H9 (cell line): Measurements from ENCODE around the gene PM20D1. TPM values are rescaled to one million over a fixed set of nuclear protein-coding genes. Genes with fewer than 3 reads are reported as not detected.
A peak's percentile ranks its signal among the peaks of the same experiment; 100 is the strongest.

ENCODE experiments used
- DNase-seq: peaks from one replicate; pipeline ENCODE4 v3.0.0-alpha.2; 2017
- H2AFZ ChIP-seq: one replicate; pipeline ENCODE4 v1.6.1; 2013; ENCODE audit warnings: mild to moderate bottlenecking, low read length, control low read depth, moderate library complexity
- H2AK5ac ChIP-seq: 2 replicates; pipeline ENCODE4 v1.6.1; 2013; ENCODE audit warnings: low read length, control low read depth, mixed read lengths; ENCODE audit not compliant: insufficient read length
- H2BK120ac ChIP-seq: one replicate; pipeline ENCODE4 v1.6.1; 2013; ENCODE audit warnings: low read depth, mild to moderate bottlenecking, low read length, control low read depth, inconsistent platforms; ENCODE audit not compliant: poor library complexity, severe bottlenecking
- H2BK12ac ChIP-seq: 2 replicates; pipeline ENCODE4 v1.6.1; 2013; ENCODE audit warnings: low read length, control low read depth, mixed read lengths, low read depth; ENCODE audit not compliant: insufficient read length
- H2BK15ac ChIP-seq: 2 replicates; pipeline ENCODE4 v1.6.1; 2013; ENCODE audit warnings: low read depth, low read length, control low read depth
- H2BK20ac ChIP-seq: one replicate; pipeline ENCODE4 v1.6.1; 2013; ENCODE audit warnings: low read depth, mild to moderate bottlenecking, low read length, control low read depth, inconsistent platforms; ENCODE audit not compliant: poor library complexity, severe bottlenecking
- H2BK5ac ChIP-seq: 2 replicates; pipeline ENCODE4 v1.6.1; 2013; ENCODE audit warnings: low read length, control low read depth, mixed read lengths; ENCODE audit not compliant: insufficient read length
- H3K14ac ChIP-seq: 2 replicates; pipeline ENCODE4 v1.6.1; 2013; ENCODE audit warnings: low read length, control low read depth; ENCODE audit not compliant: insufficient read depth
- H3K18ac ChIP-seq: 2 replicates; pipeline ENCODE4 v1.6.1; 2013; ENCODE audit warnings: low read depth, mild to moderate bottlenecking, mixed read lengths, low read length, control low read depth; ENCODE audit not compliant: insufficient read length
- H3K23ac ChIP-seq: 2 replicates; pipeline ENCODE4 v1.6.1; 2013; ENCODE audit warnings: low read length, control low read depth, mixed read lengths, low read depth; ENCODE audit not compliant: insufficient read length
- H3K23me2 ChIP-seq: 2 replicates; pipeline ENCODE4 v1.6.1; 2013; ENCODE audit warnings: low read depth, mild to moderate bottlenecking, mixed read lengths, low read length, control low read depth; ENCODE audit not compliant: insufficient read length, poor library complexity, severe bottlenecking
- H3K27ac ChIP-seq: 2 replicates; pipeline ENCODE4 v1.5.1; 2013; ENCODE audit warnings: low read length, control low read depth, mixed read lengths, low read depth; ENCODE audit not compliant: insufficient read length
- H3K27me3 ChIP-seq: 2 replicates; pipeline ENCODE4 v1.6.1; 2013; ENCODE audit warnings: low read length, control low read depth, inconsistent platforms; ENCODE audit not compliant: insufficient read depth
- H3K4ac ChIP-seq: 2 replicates; pipeline ENCODE4 v1.6.1; 2013; ENCODE audit warnings: low read depth, mild to moderate bottlenecking, control low read depth, inconsistent platforms, low read length, moderate library complexity
- H3K4me1 ChIP-seq: 2 replicates; pipeline ENCODE4 v1.6.1; 2013; ENCODE audit warnings: low read length, control low read depth, inconsistent platforms; ENCODE audit not compliant: insufficient read depth
- H3K4me2 ChIP-seq: 2 replicates; pipeline ENCODE4 v1.6.1; 2013; ENCODE audit warnings: low read length, control low read depth, mixed read lengths; ENCODE audit not compliant: insufficient read length, insufficient read depth
- H3K56ac ChIP-seq: 2 replicates; pipeline ENCODE4 v1.6.1; 2013; ENCODE audit warnings: low read depth, mild to moderate bottlenecking, mixed read lengths, low read length, control low read depth; ENCODE audit not compliant: insufficient read length
- H3K79me1 ChIP-seq: 2 replicates; pipeline ENCODE4 v1.6.1; 2013; ENCODE audit warnings: low read depth, mild to moderate bottlenecking, moderate library complexity, low read length, control low read depth, inconsistent platforms; ENCODE audit not compliant: insufficient read depth, poor library complexity, severe bottlenecking
- H3K79me2 ChIP-seq: 2 replicates; pipeline ENCODE4 v1.6.1; 2013; ENCODE audit warnings: low read length, control low read depth, inconsistent platforms; ENCODE audit not compliant: insufficient read depth
- H3K9ac ChIP-seq: 2 replicates; pipeline ENCODE4 v1.6.1; 2013; ENCODE audit warnings: low read length, control low read depth, mixed read lengths; ENCODE audit not compliant: insufficient read length; ENCODE audit errors: extremely low read depth
- H3K9me3 ChIP-seq: one replicate; pipeline ENCODE4 v1.6.1; 2013; ENCODE audit warnings: low read depth, low read length, inconsistent platforms; ENCODE audit not compliant: control insufficient read depth
- H3T11ph ChIP-seq: one replicate; pipeline ENCODE4 v1.6.1; 2013; ENCODE audit warnings: mild to moderate bottlenecking, low read length, control low read depth, inconsistent platforms
- H4K20me1 ChIP-seq: one replicate; pipeline ENCODE4 v1.6.1; 2013; ENCODE audit not compliant: control insufficient read depth, insufficient read length, insufficient read depth
- H4K5ac ChIP-seq: 2 replicates; pipeline ENCODE4 v1.6.1; 2013; ENCODE audit warnings: low read depth, mild to moderate bottlenecking, mixed read lengths, low read length, control low read depth; ENCODE audit not compliant: insufficient read length
- H4K8ac ChIP-seq: replicated peaks from 2 replicates; pipeline ENCODE4 v1.6.1; 2013; ENCODE audit warnings: low read length, control low read depth, mixed read lengths, low read depth; ENCODE audit not compliant: insufficient read length
- H4K91ac ChIP-seq: 2 replicates; pipeline ENCODE4 v1.6.1; 2013; ENCODE audit warnings: low read depth, mild to moderate bottlenecking, moderate library complexity, mixed read lengths, low read length, control low read depth; ENCODE audit not compliant: insufficient read length
- H3K27ac Mint-ChIP-seq, 3 experiments: 2 replicates in 2 of 3; 3 replicates in 1 of 3; pipeline ENCODE4 v1.8.0; 2020 to 2021; ENCODE audit warnings: mixed read lengths in 3 of 3, mild to moderate bottlenecking in 1 of 3, moderate library complexity in 1 of 3
- H3K27me3 Mint-ChIP-seq: 2 replicates; pipeline ENCODE4 v1.8.0; 2021; ENCODE audit warnings: low read depth, mild to moderate bottlenecking, moderate library complexity, mixed read lengths
- H3K36me3 Mint-ChIP-seq, 3 experiments: 2 replicates in 2 of 3; 3 replicates in 1 of 3; pipeline ENCODE4 v1.8.0; 2020 to 2021; ENCODE audit warnings: low read depth in 3 of 3, mixed read lengths in 3 of 3; ENCODE audit not compliant: insufficient read depth in 1 of 3
- H3K4me1 Mint-ChIP-seq, 2 experiments: 2 replicates each; pipeline ENCODE4 v1.8.0; 2020; ENCODE audit warnings: mixed read lengths in 2 of 2
- H3K4me3 Mint-ChIP-seq, 2 experiments: 2 replicates in 1 of 2; 3 replicates in 1 of 2; pipeline ENCODE4 v1.8.0; 2020 to 2021; ENCODE audit warnings: mild to moderate bottlenecking in 2 of 2, mixed read lengths in 2 of 2, moderate library complexity in 1 of 2
- H3K9me3 Mint-ChIP-seq, 2 experiments: 2 replicates in 1 of 2; 3 replicates in 1 of 2; pipeline ENCODE4 v1.8.0; 2020; ENCODE audit warnings: mild to moderate bottlenecking in 2 of 2, mixed read lengths in 2 of 2, moderate library complexity in 1 of 2
- WGBS: extraction: QIAGEN DNeasy Blood & Tissue Kit; methylation state at CpG from one replicate; pipeline ENCODE4 v1.1.7; 2013; ENCODE audit warnings: missing lambda C conversion rate, low lambda C conversion rate, mixed read lengths; ENCODE audit not compliant: insufficient read length; ENCODE audit errors: extremely low coverage; 5-methylcytosine and 5-hydroxymethylcytosine counted together
- total RNA-seq: library from RNA; stranded (reverse); gene quantifications from 2 replicates; pipeline ENCODE4 v1.2.1, GENCODE V29; 2021
- TF ChIP-seq, protein P1 (sequence below): fragments of 200-600 bp; sonication (generic); conservative IDR thresholded peaks from 3 replicates; pipeline ENCODE4 v1.8.0; 2021; ENCODE audit warnings: antibody characterized with exemption, mild to moderate bottlenecking

The PM20D1 gene
- total RNA-seq, 1 experiment from 2014 or later: not detected

DNA sequence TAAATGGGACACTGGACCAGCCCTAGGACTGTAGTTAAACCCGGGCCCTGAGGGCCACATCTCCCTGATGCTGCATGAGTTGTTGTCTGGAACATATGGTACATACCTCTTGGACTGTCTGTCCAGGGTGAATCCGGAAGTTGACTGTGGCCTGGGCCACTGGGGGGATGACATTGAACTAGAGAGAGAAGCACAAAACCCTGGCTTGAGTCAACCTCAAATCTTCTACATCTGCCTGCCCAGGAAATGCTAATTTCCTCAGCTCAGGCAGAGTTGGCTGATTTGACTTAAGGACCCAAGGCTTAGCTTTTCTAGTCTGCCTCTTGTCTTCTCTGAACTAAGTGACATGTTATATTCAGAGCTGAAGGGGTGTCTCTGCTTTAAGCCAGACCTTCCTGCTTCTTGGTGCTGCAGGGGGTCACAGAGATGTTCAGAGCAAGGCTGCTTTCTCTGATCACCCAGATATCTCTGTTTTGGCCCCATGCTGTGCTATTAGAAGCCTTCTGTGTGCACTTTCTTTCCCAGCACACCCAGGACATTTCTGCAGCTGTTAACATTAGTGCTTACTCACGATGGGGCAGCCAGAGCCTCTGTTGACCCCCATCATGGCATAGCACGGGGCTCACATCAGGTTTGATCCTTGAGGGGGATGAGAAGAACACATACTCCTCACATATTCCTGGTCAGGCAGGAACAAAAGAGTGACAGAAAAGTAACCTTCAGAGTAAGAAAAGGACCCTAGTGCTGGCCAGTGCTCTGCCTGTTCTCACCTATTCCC is 9.6 kb downstream of the PM20D1 start:
- Histone ChIP-seq H3K23me2 (no peaks in the 10 kb centered on the region), H3K79me2 (no peaks in the 10 kb centered on the region), H2BK20ac (no peak overlapping the region), H2AK5ac (no peak overlapping the region), H4K91ac (no peak overlapping the region), H3K56ac (no peak overlapping the region), H3K27ac (no peak overlapping the region), H2BK15ac (no peak overlapping the region), H3K9me3 (no peaks in the 10 kb centered on the region), H3K18ac (no peak overlapping the region), H3K4me2 (no peak overlapping the region), H4K5ac (no peak overlapping the region), H2BK120ac (no peak overlapping the region), H3K4me1 (no peaks in the 10 kb centered on the region; the same call in 1 of the 2 replicates), H3K79me1 (no peaks in the 10 kb centered on the region), H2BK12ac (no peak overlapping the region), H3K4ac (no peak overlapping the region), H4K8ac (no peak overlapping the region), H2AFZ (no peak overlapping the region), H3K23ac (no peak overlapping the region), H3K9ac (no peak overlapping the region), H2BK5ac (no peak overlapping the region), H3K27me3 (no peaks in the 10 kb centered on the region), H3K14ac (no peak overlapping the region), H3T11ph (no peak overlapping the region), H4K20me1 (no peaks in the 10 kb centered on the region)
- H3K27ac Mint-ChIP-seq: peak overlapping the region in 2 of 3 experiments; percentile 26 to 38; a peak in 1 of 7 replicates
- no peaks in the 10 kb centered on the region for H3K9me3 Mint-ChIP-seq
- WGBS: no CpG with 5 or more reads among the region's 4 CpGs
- no peak for DNase-seq
- TF ChIP-seq, protein P1, sequence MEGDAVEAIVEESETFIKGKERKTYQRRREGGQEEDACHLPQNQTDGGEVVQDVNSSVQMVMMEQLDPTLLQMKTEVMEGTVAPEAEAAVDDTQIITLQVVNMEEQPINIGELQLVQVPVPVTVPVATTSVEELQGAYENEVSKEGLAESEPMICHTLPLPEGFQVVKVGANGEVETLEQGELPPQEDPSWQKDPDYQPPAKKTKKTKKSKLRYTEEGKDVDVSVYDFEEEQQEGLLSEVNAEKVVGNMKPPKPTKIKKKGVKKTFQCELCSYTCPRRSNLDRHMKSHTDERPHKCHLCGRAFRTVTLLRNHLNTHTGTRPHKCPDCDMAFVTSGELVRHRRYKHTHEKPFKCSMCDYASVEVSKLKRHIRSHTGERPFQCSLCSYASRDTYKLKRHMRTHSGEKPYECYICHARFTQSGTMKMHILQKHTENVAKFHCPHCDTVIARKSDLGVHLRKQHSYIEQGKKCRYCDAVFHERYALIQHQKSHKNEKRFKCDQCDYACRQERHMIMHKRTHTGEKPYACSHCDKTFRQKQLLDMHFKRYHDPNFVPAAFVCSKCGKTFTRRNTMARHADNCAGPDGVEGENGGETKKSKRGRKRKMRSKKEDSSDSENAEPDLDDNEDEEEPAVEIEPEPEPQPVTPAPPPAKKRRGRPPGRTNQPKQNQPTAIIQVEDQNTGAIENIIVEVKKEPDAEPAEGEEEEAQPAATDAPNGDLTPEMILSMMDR: no peak
- H3K4me1 Mint-ChIP-seq: peaks cover 6 to 8% of the 10 kb centered on the region in 2 experiments
- H3K4me3 Mint-ChIP-seq: no peak overlapping the region
- H3K36me3 Mint-ChIP-seq: no peaks in the 10 kb centered on the region; a peak in 2 of 7 replicates
- no peaks in the 10 kb centered on the region for H3K27me3 Mint-ChIP-seq
